ENCODE results near the gene PRR20G.

GRCh38 chr3:127260826-127261555 is 26.9 kb downstream of the PRR20G start:
- TF ChIP-seq CTCF (IDR thresholded peaks at IDR 0.05) (no peak), EZH2 (IDR thresholded peaks at IDR 0.05) (no peak), EZH2phosphoT487 (IDR thresholded peaks at IDR 0.05) (no peak)
